Measurements from ENCODE around the gene ZNF609. TPM values are rescaled to one million over a fixed set of nuclear protein-coding genes. Genes with fewer than 3 reads are reported as not detected.
A peak's percentile ranks its signal among the peaks of the same experiment; 100 is the strongest.

ZNF609 gene
- total RNA-seq, 1 donor from 2014 or later, result 24.1 TPM

GRCh38 chr15:64713592-64713991 is 253.2 kb downstream of the ZNF609 start:
- Mint-ChIP-seq H3K27ac (ENCODE audit: unreplicated experiment) (no peak overlapping the region), H3K36me3 (ENCODE audit: low read depth) (no peaks in the 10 kb centered on the region), H3K27me3 (ENCODE audit: low read depth) (no peaks in the 10 kb centered on the region), H3K9me3 (ENCODE audit: low read depth) (no peaks in the 10 kb centered on the region), H3K4me1 (ENCODE audit: low read depth) (peaks cover 5% of the 10 kb centered on the region), H3K4me3 (ENCODE audit: unreplicated experiment) (no peak overlapping the region)
- no peak for DNase-seq (ENCODE audit: low spot score)
- TF ChIP-seq CTCF (IDR thresholded peaks at IDR 0.05), result no peak

- H3K4me3 Mint-ChIP-seq (ENCODE audit: unreplicated experiment), result no peak overlapping the region
- no peak for TF ChIP-seq CTCF (IDR thresholded peaks at IDR 0.05)
- no peaks in the 10 kb centered on the region for H3K36me3 Mint-ChIP-seq (ENCODE audit: low read depth)
- H3K27ac Mint-ChIP-seq (ENCODE audit: unreplicated experiment), result no peak overlapping the region
- no peaks in the 10 kb centered on the region for H3K9me3 Mint-ChIP-seq (ENCODE audit: low read depth)
- H3K4me1 Mint-ChIP-seq (ENCODE audit: low read depth), result peaks cover 10% of the 10 kb centered on the region
- H3K27me3 Mint-ChIP-seq (ENCODE audit: low read depth), result no peaks in the 10 kb centered on the region
- no peak for DNase-seq (ENCODE audit: low spot score)
These were observed 256.1 kb downstream of the ZNF609 start for GRCh38 chr15:64716452-64716851.

- Mint-ChIP-seq H3K27me3 (ENCODE audit: low read depth) (no peaks in the 10 kb centered on the region), H3K9me3 (ENCODE audit: low read depth) (no peaks in the 10 kb centered on the region), H3K36me3 (ENCODE audit: low read depth) (no peaks in the 10 kb centered on the region), H3K4me1 (ENCODE audit: low read depth) (peaks cover 10% of the 10 kb centered on the region), H3K4me3 (ENCODE audit: unreplicated experiment) (no peak overlapping the region), H3K27ac (ENCODE audit: unreplicated experiment) (no peak overlapping the region)
- DNase-seq (ENCODE audit: low spot score), result peak; percentile 14
- no peak for TF ChIP-seq CTCF (IDR thresholded peaks at IDR 0.05)
These were observed 256.8 kb downstream of the ZNF609 start for GRCh38 chr15:64717130-64717529.

- Mint-ChIP-seq H3K36me3 (ENCODE audit: low read depth) (no peaks in the 10 kb centered on the region), H3K4me3 (ENCODE audit: unreplicated experiment) (no peak overlapping the region), H3K9me3 (ENCODE audit: low read depth) (no peaks in the 10 kb centered on the region), H3K27me3 (ENCODE audit: low read depth) (no peaks in the 10 kb centered on the region), H3K4me1 (ENCODE audit: low read depth) (peaks cover 10% of the 10 kb centered on the region), H3K27ac (ENCODE audit: unreplicated experiment) (no peak overlapping the region)
- TF ChIP-seq CTCF (IDR thresholded peaks at IDR 0.05), result no peak
- DNase-seq (ENCODE audit: low spot score), result peak; percentile 47
These were observed 257.5 kb downstream of the ZNF609 start for GRCh38 chr15:64717735-64718495.

GRCh38 chr15:64720188-64720587 is 259.8 kb downstream of the ZNF609 start:
- H3K27ac Mint-ChIP-seq (ENCODE audit: unreplicated experiment), result peak overlapping the region; percentile 9

More at GRCh38 chr15:64720188-64720587, 259.8 kb downstream of the ZNF609 start:
- no peak overlapping the region for H3K4me3 Mint-ChIP-seq (ENCODE audit: unreplicated experiment)
- no peaks in the 10 kb centered on the region for H3K9me3 Mint-ChIP-seq (ENCODE audit: low read depth)
- DNase-seq (ENCODE audit: low spot score), result no peak
- no peak for TF ChIP-seq CTCF (IDR thresholded peaks at IDR 0.05)
- peaks cover 10% of the 10 kb centered on the region for H3K4me1 Mint-ChIP-seq (ENCODE audit: low read depth)
- H3K27me3 Mint-ChIP-seq (ENCODE audit: low read depth), result no peaks in the 10 kb centered on the region
- no peaks in the 10 kb centered on the region for H3K36me3 Mint-ChIP-seq (ENCODE audit: low read depth)

All from chondrocyte (in vitro differentiated cells).